B cell (primary cell): ENCODE data around the gene IQCH.

ENCODE experiments used
- EZH2 ChIP-seq: IDR thresholded peaks from 2 replicates; pipeline ENCODE4 v1.6.1; 2012; ENCODE audit warnings: borderline replicate concordance, low read depth, mild to moderate bottlenecking, moderate library complexity, low read length; ENCODE audit not compliant: insufficient read depth, poor library complexity, severe bottlenecking
- TF ChIP-seq, protein P1 (sequence below): fragments of 200-600 bp; IDR thresholded peaks from one replicate; pipeline ENCODE4 v1.8.0; 2022; ENCODE audit warnings: antibody characterized with exemption, mild to moderate bottlenecking

DNA sequence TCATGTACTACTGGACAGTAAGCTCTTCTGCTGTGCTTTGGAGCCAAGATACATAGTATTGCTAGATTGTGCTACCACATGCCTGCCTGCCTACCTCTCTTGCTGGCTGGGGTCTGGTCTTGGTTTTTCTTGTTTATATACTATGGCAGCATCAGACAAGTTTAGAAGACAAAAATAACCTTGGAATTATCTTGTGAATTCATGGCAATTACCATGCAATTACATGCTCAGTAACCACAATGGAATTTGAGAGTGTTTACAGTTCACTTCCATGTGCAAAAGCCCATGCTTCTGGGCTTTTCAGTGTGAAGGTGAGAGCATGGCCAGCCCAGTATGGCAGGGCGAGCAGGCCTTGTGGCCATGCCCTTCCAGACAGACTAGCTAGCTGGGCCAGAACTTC is 218.4 kb downstream of the IQCH start:
- TF ChIP-seq, protein P1, sequence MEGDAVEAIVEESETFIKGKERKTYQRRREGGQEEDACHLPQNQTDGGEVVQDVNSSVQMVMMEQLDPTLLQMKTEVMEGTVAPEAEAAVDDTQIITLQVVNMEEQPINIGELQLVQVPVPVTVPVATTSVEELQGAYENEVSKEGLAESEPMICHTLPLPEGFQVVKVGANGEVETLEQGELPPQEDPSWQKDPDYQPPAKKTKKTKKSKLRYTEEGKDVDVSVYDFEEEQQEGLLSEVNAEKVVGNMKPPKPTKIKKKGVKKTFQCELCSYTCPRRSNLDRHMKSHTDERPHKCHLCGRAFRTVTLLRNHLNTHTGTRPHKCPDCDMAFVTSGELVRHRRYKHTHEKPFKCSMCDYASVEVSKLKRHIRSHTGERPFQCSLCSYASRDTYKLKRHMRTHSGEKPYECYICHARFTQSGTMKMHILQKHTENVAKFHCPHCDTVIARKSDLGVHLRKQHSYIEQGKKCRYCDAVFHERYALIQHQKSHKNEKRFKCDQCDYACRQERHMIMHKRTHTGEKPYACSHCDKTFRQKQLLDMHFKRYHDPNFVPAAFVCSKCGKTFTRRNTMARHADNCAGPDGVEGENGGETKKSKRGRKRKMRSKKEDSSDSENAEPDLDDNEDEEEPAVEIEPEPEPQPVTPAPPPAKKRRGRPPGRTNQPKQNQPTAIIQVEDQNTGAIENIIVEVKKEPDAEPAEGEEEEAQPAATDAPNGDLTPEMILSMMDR: no peak
- TF ChIP-seq EZH2: no peak
